Neutrophil (primary cell): ENCODE measurements around the gene CDH20.

Experiments
- H3K27ac ChIP-seq: fragments of 200-600 bp; sonication (generic); 2 replicates; pipeline ENCODE4 v1.5.1; 2016; ENCODE audit warnings: mild to moderate bottlenecking, moderate library complexity
- H3K27me3 ChIP-seq: fragments of 200-600 bp; sonication (generic); 2 replicates; pipeline ENCODE4 v1.6.0; 2016; ENCODE audit warnings: mild to moderate bottlenecking
- H3K36me3 ChIP-seq: fragments of 200-600 bp; sonication (generic); 2 replicates; pipeline ENCODE4 v1.5.1; 2017
- H3K4me1 ChIP-seq, 2 experiments: fragments of 200-600 bp in 1 of 2; sonication (generic) in 1 of 2; 1 replicate in 1 of 2; 2 replicates in 1 of 2; pipeline versions ENCODE4 v1.5.1 to v1.6.1; 2013 to 2016; ENCODE audit warnings: low read depth in 1 of 2, low read length in 1 of 2, mild to moderate bottlenecking in 1 of 2, moderate library complexity in 1 of 2; ENCODE audit not compliant: control insufficient read depth in 1 of 2, insufficient read depth in 1 of 2
- H3K4me3 ChIP-seq, 2 experiments: fragments of 200-600 bp in 1 of 2; sonication (generic) in 1 of 2; 1 replicate in 1 of 2; 2 replicates in 1 of 2; pipeline ENCODE4 v1.5.1; 2013 to 2016; ENCODE audit warnings: low read depth in 1 of 2, low read length in 1 of 2, mild to moderate bottlenecking in 1 of 2, moderate library complexity in 1 of 2
- H3K9me3 ChIP-seq: fragments of 200-600 bp; sonication (generic); 2 replicates; pipeline ENCODE4 v1.5.1; 2016
- TF ChIP-seq, protein P1 (sequence below): fragments of 200-600 bp; sonication (generic); IDR thresholded peaks from 2 replicates; pipeline ENCODE4 v1.5.1; 2016; ENCODE audit warnings: antibody characterized with exemption

The CDH20 gene

DNA sequence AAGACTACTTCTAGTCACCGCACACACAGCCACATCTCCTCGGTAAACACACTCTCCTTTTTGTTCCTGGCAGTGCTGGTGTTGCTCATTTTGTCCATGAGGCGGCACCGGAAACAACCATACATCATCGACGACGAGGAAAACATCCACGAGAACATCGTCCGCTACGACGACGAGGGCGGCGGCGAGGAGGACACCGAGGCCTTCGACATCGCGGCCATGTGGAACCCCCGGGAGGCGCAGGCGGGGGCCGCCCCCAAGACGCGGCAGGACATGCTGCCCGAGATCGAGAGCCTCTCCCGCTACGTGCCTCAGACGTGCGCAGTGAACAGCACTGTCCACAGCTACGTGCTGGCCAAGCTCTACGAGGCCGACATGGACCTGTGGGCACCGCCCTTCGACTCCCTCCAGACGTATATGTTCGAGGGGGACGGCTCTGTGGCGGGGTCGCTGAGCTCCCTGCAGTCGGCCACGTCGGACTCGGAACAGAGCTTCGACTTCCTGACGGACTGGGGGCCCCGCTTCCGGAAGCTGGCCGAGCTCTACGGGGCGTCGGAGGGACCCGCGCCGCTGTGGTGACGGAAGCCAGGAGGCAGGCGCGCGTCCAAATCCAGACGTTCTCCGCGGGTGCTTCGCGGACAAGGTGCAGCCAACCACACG lies 221.0 kb downstream of the CDH20 start:
- H3K27me3 ChIP-seq: peaks cover 15% of the 10 kb centered on the region
- TF ChIP-seq, protein P1, sequence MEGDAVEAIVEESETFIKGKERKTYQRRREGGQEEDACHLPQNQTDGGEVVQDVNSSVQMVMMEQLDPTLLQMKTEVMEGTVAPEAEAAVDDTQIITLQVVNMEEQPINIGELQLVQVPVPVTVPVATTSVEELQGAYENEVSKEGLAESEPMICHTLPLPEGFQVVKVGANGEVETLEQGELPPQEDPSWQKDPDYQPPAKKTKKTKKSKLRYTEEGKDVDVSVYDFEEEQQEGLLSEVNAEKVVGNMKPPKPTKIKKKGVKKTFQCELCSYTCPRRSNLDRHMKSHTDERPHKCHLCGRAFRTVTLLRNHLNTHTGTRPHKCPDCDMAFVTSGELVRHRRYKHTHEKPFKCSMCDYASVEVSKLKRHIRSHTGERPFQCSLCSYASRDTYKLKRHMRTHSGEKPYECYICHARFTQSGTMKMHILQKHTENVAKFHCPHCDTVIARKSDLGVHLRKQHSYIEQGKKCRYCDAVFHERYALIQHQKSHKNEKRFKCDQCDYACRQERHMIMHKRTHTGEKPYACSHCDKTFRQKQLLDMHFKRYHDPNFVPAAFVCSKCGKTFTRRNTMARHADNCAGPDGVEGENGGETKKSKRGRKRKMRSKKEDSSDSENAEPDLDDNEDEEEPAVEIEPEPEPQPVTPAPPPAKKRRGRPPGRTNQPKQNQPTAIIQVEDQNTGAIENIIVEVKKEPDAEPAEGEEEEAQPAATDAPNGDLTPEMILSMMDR: no peak
- no peak overlapping the region for H3K27ac ChIP-seq
- H3K36me3 ChIP-seq: no peaks in the 10 kb centered on the region
- H3K9me3 ChIP-seq: no peaks in the 10 kb centered on the region
- H3K4me3 ChIP-seq: no peak overlapping the region
- H3K4me1 ChIP-seq: no peaks in the 10 kb centered on the region

DNA sequence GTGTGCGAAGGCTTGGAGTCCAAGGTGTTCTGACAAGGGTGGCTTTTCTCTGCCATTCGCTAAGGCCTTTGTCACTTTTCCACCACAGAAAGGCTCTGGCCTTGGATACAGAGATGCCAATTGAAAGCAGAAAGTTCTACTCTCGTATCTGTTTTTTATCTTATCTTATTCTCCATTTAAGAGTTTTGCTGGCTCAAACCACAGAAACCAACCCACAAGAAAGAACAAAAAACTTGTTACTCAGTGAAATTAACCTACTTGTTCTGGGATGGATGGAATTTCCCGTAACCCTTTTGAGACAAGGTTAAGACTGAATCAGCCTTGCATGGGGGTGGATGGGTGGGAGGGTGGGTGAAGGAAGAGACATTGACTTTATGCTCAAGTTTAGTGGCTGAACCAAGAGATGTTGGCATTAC lies 221.7 kb downstream of the CDH20 start:
- peaks cover 15% of the 10 kb centered on the region for H3K27me3 ChIP-seq
- TF ChIP-seq, protein P1: no peak
- no peak overlapping the region for H3K4me3 ChIP-seq
- H3K27ac ChIP-seq: no peak overlapping the region
- no peaks in the 10 kb centered on the region for H3K4me1 ChIP-seq
- H3K36me3 ChIP-seq: no peaks in the 10 kb centered on the region
- no peaks in the 10 kb centered on the region for H3K9me3 ChIP-seq

DNA sequence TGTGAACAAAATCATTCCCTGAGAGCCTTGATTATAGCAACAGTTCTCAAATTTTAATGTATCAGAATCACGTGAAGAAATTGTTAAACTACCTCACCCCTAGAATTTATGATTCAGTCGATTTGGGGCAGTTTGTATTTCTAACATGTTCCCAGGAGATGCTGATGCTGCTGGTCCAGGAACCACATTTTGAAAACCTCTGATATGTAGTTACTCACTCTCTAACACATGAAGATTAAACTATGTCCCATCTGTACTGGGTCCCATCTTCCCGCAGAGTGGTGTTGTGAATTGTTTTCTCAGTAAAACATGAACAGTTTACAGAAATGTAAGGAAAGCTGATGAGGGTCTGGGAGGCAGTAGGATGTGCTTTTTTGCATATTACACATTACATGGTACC lies 223.1 kb downstream of the CDH20 start:
- Histone ChIP-seq H3K4me1 (no peaks in the 10 kb centered on the region), H3K9me3 (no peaks in the 10 kb centered on the region), H3K27ac (no peak overlapping the region), H3K4me3 (no peak overlapping the region), H3K27me3 (peaks cover 15% of the 10 kb centered on the region), H3K36me3 (no peaks in the 10 kb centered on the region)
- TF ChIP-seq, protein P1: no peak

DNA sequence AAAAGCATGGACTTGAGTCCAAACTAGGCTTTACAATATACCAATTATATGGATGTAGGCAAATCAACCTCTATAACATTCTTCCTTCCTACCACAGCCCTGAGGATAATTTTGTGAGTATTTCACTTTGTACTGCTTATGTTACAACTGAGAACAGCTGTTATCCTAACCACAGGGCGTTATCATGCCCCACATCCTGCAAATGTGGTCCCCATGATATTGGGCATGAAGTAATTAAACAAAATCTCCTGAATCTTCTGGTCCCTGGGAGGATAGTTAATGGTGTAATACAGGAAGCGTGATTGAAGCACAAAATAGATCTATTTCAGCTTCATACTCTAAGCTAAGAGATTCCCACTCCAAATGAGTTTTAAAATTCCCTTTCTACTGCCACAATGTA lies 223.6 kb downstream of the CDH20 start:
- H3K27me3 ChIP-seq: peaks cover 15% of the 10 kb centered on the region
- H3K9me3 ChIP-seq: no peaks in the 10 kb centered on the region
- H3K27ac ChIP-seq: no peak overlapping the region
- H3K4me1 ChIP-seq: no peaks in the 10 kb centered on the region
- H3K4me3 ChIP-seq: no peak overlapping the region
- TF ChIP-seq, protein P1: no peak
- H3K36me3 ChIP-seq: no peaks in the 10 kb centered on the region

DNA sequence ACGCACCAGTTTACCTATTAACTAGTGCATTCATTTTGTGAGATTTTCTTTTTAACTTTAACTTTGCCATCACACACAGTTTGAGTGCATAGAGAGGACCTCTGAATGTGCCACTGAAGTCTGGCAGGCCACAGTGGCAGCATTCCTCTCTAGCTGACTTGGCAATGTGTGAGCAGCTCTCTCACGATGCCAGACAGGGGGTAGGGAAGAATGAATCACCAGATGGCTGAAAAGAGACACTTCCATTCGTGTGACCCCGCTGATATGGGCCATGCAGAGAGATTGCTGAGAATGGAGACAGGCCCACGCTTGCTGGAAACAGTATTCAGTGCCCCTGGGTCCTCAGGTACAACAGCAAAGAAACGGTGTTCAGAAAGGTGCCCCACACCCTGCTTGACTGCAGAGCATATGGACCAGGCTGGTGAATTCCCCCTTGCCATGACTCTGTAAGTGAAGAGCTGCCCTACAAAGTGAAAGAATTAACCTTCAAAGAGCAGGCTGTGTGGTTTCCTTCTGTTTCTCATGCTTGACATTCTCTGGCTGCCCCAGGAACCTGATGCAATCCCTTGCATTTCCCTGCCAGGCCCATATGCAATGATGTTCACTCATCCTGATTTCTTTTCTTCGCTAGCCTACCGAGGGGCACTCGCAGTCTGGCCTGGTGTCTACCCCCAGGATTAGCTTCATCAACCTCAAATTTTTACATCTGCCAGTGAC lies 236.1 kb downstream of the CDH20 start:
- Histone ChIP-seq H3K4me1 (no peaks in the 10 kb centered on the region), H3K27ac (no peak overlapping the region), H3K9me3 (no peaks in the 10 kb centered on the region), H3K4me3 (no peak overlapping the region), H3K27me3 (no peaks in the 10 kb centered on the region), H3K36me3 (no peaks in the 10 kb centered on the region)
- TF ChIP-seq, protein P1: no peak
